ENCODE data around the gene KCNK10.

DNA sequence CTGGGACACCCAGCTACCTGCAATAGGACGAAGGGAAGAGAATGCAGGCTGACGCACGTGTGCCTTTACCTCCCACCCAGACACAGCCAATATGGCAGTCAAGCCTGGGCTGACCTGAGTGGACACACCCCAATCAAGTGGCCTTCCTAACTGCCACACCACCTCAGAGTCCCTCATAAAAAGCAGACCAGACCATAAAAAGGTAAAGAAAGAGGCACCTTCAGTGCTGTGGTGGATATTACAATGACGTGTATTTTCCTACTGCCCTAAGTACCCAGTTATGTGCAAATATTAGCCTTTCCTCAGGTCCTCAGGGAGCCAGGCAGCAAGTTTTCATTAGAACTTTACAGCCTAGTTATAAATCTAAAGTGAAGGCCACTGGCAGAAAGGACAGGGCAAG lies 75.8 kb downstream of the KCNK10 start:
- TF ChIP-seq, protein P1, sequence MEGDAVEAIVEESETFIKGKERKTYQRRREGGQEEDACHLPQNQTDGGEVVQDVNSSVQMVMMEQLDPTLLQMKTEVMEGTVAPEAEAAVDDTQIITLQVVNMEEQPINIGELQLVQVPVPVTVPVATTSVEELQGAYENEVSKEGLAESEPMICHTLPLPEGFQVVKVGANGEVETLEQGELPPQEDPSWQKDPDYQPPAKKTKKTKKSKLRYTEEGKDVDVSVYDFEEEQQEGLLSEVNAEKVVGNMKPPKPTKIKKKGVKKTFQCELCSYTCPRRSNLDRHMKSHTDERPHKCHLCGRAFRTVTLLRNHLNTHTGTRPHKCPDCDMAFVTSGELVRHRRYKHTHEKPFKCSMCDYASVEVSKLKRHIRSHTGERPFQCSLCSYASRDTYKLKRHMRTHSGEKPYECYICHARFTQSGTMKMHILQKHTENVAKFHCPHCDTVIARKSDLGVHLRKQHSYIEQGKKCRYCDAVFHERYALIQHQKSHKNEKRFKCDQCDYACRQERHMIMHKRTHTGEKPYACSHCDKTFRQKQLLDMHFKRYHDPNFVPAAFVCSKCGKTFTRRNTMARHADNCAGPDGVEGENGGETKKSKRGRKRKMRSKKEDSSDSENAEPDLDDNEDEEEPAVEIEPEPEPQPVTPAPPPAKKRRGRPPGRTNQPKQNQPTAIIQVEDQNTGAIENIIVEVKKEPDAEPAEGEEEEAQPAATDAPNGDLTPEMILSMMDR (IDR thresholded peaks at IDR 0.05) = no peak
- TF ChIP-seq POLR2A (IDR thresholded peaks at IDR 0.05) = no peak
